ENCODE data around the gene NCOA7. TPM values are rescaled to one million over a fixed set of nuclear protein-coding genes. Genes with fewer than 3 reads are reported as not detected.
A peak's percentile ranks its signal among the peaks of the same experiment; 100 is the strongest.

Gene NCOA7
- total and polyA plus RNA-seq, 2 of the 8 experiments (the other 6 are each of a cell fraction or from before 2014, with no cell fraction given), result 2.6 to 10.7 TPM

GRCh38 chr6:125779924-125780539, 10.7 kb upstream of the NCOA7 start (continued):
- TF ChIP-seq CHD7 (IDR thresholded peaks at IDR 0.05; ENCODE audit: insufficient replicate concordance, low read length) (no peak), MAFK (IDR thresholded peaks at IDR 0.05; ENCODE audit: low read depth, low read length) (peak; percentile 72; the same call in 1 of the 2 replicates), EGR1 (IDR thresholded peaks at IDR 0.05; ENCODE audit: borderline replicate concordance, low read depth, low read length) (peak; percentile 49), SP1 (IDR thresholded peaks at IDR 0.05; ENCODE audit: low read depth, low read length) (peak; percentile 59; the same call in 1 of the 2 replicates), ATF2 (IDR thresholded peaks at IDR 0.05; ENCODE audit: low read length) (peak; percentile 22; the same call in 1 of the 2 replicates), TEAD4 (IDR thresholded peaks at IDR 0.05; ENCODE audit: low read depth, low read length) (peak; percentile 76), RXRA (IDR thresholded peaks at IDR 0.05; ENCODE audit: insufficient read depth, low read depth, low read length) (0 out of 2 replicates have a peak, but pooled peaks have one; percentile 27), SP4 (IDR thresholded peaks at IDR 0.05; ENCODE audit: low read length) (peak; percentile 78)
